Ishikawa (cell line): ENCODE data around the gene CPT1C.
A peak's percentile ranks its signal among the peaks of the same experiment; 100 is the strongest.

Source experiments
- CEBPB ChIP-seq: IDR thresholded peaks from 2 replicates; pipeline ENCODE4 v1.6.1; 2012
- CREB1 ChIP-seq: IDR thresholded peaks from 2 replicates; pipeline ENCODE4 v1.6.1; 2012; ENCODE audit warnings: low read depth
- EP300 ChIP-seq: IDR thresholded peaks from 2 replicates; pipeline ENCODE4 v1.6.1; 2012; ENCODE audit warnings: borderline replicate concordance
- FOXM1 ChIP-seq: IDR thresholded peaks from 2 replicates; pipeline ENCODE4 v1.6.1; 2012; ENCODE audit warnings: low read depth, borderline replicate concordance
- MAX ChIP-seq: IDR thresholded peaks from 2 replicates; pipeline ENCODE4 v1.6.1; 2012
- NFIC ChIP-seq: IDR thresholded peaks from 2 replicates; pipeline ENCODE4 v1.6.1; 2012
- RAD21 ChIP-seq: IDR thresholded peaks from 2 replicates; pipeline ENCODE4 v1.6.1; 2012; ENCODE audit warnings: low read depth
- TAF1 ChIP-seq: IDR thresholded peaks from 2 replicates; pipeline ENCODE4 v1.6.1; 2012; ENCODE audit warnings: low read depth, mild to moderate bottlenecking
- TCF12 ChIP-seq: IDR thresholded peaks from 2 replicates; pipeline ENCODE4 v1.6.1; 2012; ENCODE audit warnings: low read depth
- USF1 ChIP-seq: IDR thresholded peaks from 2 replicates; pipeline ENCODE4 v1.6.1; 2012
- YY1 ChIP-seq: IDR thresholded peaks from 2 replicates; pipeline ENCODE4 v1.6.1; 2012; ENCODE audit warnings: low read depth
- TF ChIP-seq, protein P1 (sequence below): IDR thresholded peaks from 2 replicates; pipeline ENCODE4 v1.6.1; 2012; ENCODE audit warnings: low read depth, mild to moderate bottlenecking

- TF ChIP-seq CEBPB = no peak
- no peak for TF ChIP-seq RAD21
- no peak for TF ChIP-seq EP300
- TF ChIP-seq NFIC = no peak
- no peak for TF ChIP-seq TAF1
- TF ChIP-seq CREB1 = no peak
- TF ChIP-seq MAX = no peak
- TF ChIP-seq, protein P1, sequence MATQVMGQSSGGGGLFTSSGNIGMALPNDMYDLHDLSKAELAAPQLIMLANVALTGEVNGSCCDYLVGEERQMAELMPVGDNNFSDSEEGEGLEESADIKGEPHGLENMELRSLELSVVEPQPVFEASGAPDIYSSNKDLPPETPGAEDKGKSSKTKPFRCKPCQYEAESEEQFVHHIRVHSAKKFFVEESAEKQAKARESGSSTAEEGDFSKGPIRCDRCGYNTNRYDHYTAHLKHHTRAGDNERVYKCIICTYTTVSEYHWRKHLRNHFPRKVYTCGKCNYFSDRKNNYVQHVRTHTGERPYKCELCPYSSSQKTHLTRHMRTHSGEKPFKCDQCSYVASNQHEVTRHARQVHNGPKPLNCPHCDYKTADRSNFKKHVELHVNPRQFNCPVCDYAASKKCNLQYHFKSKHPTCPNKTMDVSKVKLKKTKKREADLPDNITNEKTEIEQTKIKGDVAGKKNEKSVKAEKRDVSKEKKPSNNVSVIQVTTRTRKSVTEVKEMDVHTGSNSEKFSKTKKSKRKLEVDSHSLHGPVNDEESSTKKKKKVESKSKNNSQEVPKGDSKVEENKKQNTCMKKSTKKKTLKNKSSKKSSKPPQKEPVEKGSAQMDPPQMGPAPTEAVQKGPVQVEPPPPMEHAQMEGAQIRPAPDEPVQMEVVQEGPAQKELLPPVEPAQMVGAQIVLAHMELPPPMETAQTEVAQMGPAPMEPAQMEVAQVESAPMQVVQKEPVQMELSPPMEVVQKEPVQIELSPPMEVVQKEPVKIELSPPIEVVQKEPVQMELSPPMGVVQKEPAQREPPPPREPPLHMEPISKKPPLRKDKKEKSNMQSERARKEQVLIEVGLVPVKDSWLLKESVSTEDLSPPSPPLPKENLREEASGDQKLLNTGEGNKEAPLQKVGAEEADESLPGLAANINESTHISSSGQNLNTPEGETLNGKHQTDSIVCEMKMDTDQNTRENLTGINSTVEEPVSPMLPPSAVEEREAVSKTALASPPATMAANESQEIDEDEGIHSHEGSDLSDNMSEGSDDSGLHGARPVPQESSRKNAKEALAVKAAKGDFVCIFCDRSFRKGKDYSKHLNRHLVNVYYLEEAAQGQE = no peak
- no peak for TF ChIP-seq YY1
- TF ChIP-seq USF1 = peak; percentile 96
- TF ChIP-seq FOXM1 = no peak
- TF ChIP-seq TCF12 = no peak
Observed at GRCh38 chr19:49749055-49749716, 58.3 kb downstream of the CPT1C start.
